GM12878 (cell line): ENCODE results near the gene TOMM5. TPM values are rescaled to one million over a fixed set of nuclear protein-coding genes. Genes with fewer than 3 reads are reported as not detected.
A peak's percentile ranks its signal among the peaks of the same experiment; 100 is the strongest.

Experiments used
- ATF2 ChIP-seq: IDR thresholded peaks from 2 replicates; pipeline ENCODE4 v1.6.1; 2012; ENCODE audit warnings: low read length, inconsistent platforms
- ATF3 ChIP-seq: IDR thresholded peaks from 2 replicates; pipeline ENCODE4 v1.6.1; 2011; ENCODE audit warnings: low read depth, mild to moderate bottlenecking, low read length, moderate library complexity, borderline replicate concordance; ENCODE audit errors: extremely low read depth
- BMI1 ChIP-seq: fragments of 450-650 bp; IDR thresholded peaks from 2 replicates; pipeline ENCODE4 v1.6.1; 2016; ENCODE audit warnings: mild to moderate bottlenecking, moderate library complexity, borderline replicate concordance
- CBFB ChIP-seq: IDR thresholded peaks from 2 replicates; pipeline ENCODE4 v1.6.1; 2016; ENCODE audit warnings: antibody characterized with exemption, low read depth
- CBX3 ChIP-seq: fragments of 200-600 bp; sonication (generic); IDR thresholded peaks from 2 replicates; pipeline ENCODE4 v1.6.1; 2016; ENCODE audit warnings: low read depth, borderline replicate concordance
- CBX5 ChIP-seq: sonication (generic); IDR thresholded peaks from 2 replicates; pipeline ENCODE4 v1.6.1; 2016; ENCODE audit warnings: low read depth, moderate library complexity, mild to moderate bottlenecking, inconsistent platforms
- CUX1 ChIP-seq: IDR thresholded peaks from 2 replicates; pipeline ENCODE4 v1.6.1; 2012; ENCODE audit warnings: improper control_type of control experiment, low read depth, low read length; ENCODE audit not compliant: insufficient replicate concordance
- E2F8 ChIP-seq: fragments of 450-650 bp; IDR thresholded peaks from 2 replicates; pipeline ENCODE4 v1.6.1; 2018; ENCODE audit warnings: mild to moderate bottlenecking, low read depth, moderate library complexity; ENCODE audit not compliant: partially characterized antibody
- ESRRA ChIP-seq: IDR thresholded peaks from 2 replicates; pipeline ENCODE4 v1.6.1; 2012; ENCODE audit warnings: mild to moderate bottlenecking, low read length, improper control_type of control experiment
- ETV6 ChIP-seq, 2 experiments: fragments of 450-650 bp in 1 of 2; IDR thresholded peaks in 1 of 2; conservative IDR thresholded peaks in 1 of 2; 2 replicates each; pipeline ENCODE4 v1.6.1; 2014; ENCODE audit warnings: antibody characterized with exemption in 1 of 2, borderline replicate concordance in 1 of 2, low read depth in 1 of 2, mild to moderate bottlenecking in 1 of 2, moderate library complexity in 1 of 2
- GATAD2B ChIP-seq: fragments of 450-650 bp; conservative IDR thresholded peaks from 2 replicates; pipeline ENCODE4 v1.6.1; 2017; ENCODE audit warnings: low read depth, mild to moderate bottlenecking, moderate library complexity
- JUNB ChIP-seq: IDR thresholded peaks from 2 replicates; pipeline ENCODE4 v1.6.1; 2016; ENCODE audit warnings: antibody characterized with exemption, mild to moderate bottlenecking
- PAX8 ChIP-seq: fragments of 450-650 bp; IDR thresholded peaks from 2 replicates; pipeline ENCODE4 v1.6.1; 2017; ENCODE audit warnings: mild to moderate bottlenecking, moderate library complexity
- PML ChIP-seq: IDR thresholded peaks from 2 replicates; pipeline ENCODE4 v1.6.1; 2012; ENCODE audit warnings: low read length, inconsistent platforms
- POLR2AphosphoS2 ChIP-seq: IDR thresholded peaks from 2 replicates; pipeline ENCODE4 v1.6.1; 2011; ENCODE audit warnings: low read depth, mild to moderate bottlenecking, low read length, improper control_type of control experiment, moderate library complexity
- RAD21 ChIP-seq: IDR thresholded peaks from 2 replicates; pipeline ENCODE4 v1.6.1; 2011; ENCODE audit warnings: mild to moderate bottlenecking, low read depth, low read length, moderate library complexity; ENCODE audit not compliant: insufficient read depth
- RELA ChIP-seq: fragments of 450-650 bp; IDR thresholded peaks from 2 replicates; pipeline ENCODE4 v1.8.0; 2014; ENCODE audit warnings: borderline replicate concordance; ENCODE audit not compliant: partially characterized antibody
- RFX5 ChIP-seq: IDR thresholded peaks from 2 replicates; pipeline ENCODE4 v1.6.1; 2011; ENCODE audit warnings: low read depth, low read length, improper control_type of control experiment
- STAT1 ChIP-seq: fragments of 450-650 bp; conservative IDR thresholded peaks from 2 replicates; pipeline ENCODE4 v1.6.1; 2014; ENCODE audit warnings: antibody characterized with exemption, mild to moderate bottlenecking
- STAT3 ChIP-seq: IDR thresholded peaks from 2 replicates; pipeline ENCODE4 v1.6.1; 2011; ENCODE audit warnings: low read depth, low read length, improper control_type of control experiment
- USF2 ChIP-seq: IDR thresholded peaks from 2 replicates; pipeline ENCODE4 v1.6.1; 2011; ENCODE audit warnings: low read depth, low read length, improper control_type of control experiment, borderline replicate concordance
- polyA plus RNA-seq, 11 experiments: library from polyadenylated mRNA; depleted of rRNA in 4 of 11; unstranded in 6 of 11; stranded (reverse) in 5 of 11; fragments of >200 nt; fragmentation: Nextera tagmentation in 4 of 11; fragmentation: Illumina TruSeq in 1 of 11; extraction: Ambion mirVana in 4 of 11; extraction: Trizol in 1 of 11; gene quantifications; 1 replicate in 1 of 11; 2 replicates in 10 of 11; pipeline versions ENCODE4 v1.2.1 to v1.2.3, GENCODE V29; 2011 to 2016; ENCODE audit warnings: inconsistent platforms in 2 of 11, missing spikeins in 2 of 11, low read depth in 1 of 11
- total RNA-seq, 4 experiments: library from RNA; depleted of rRNA in 3 of 4; stranded (reverse); fragments of >200 nt in 3 of 4; fragmentation: Illumina TruSeq in 1 of 4; extraction: Trizol in 1 of 4; gene quantifications; 2 replicates each; pipeline versions ENCODE4 v1.2.1 to v1.2.3, GENCODE V29; 2013 to 2021

TOMM5 gene
- total and polyA plus RNA-seq, 10 of the 15 experiments (the other 5 are each of a cell fraction or from before 2014, with no cell fraction given): 152 to 1,143 (median 351) TPM

GRCh38 chr9:37566716-37567115 lies 25.7 kb downstream of the TOMM5 start (continued):
- TF ChIP-seq GATAD2B (no peak), POLR2AphosphoS2 (no peak), CUX1 (no peak), CBX3 (no peak), ATF2 (peak; percentile 72; the same call in 1 of the 2 replicates), PAX8 (no peak), RFX5 (no peak), STAT1 (no peak), RAD21 (no peak), CBX5 (no peak), USF2 (no peak), BMI1 (no peak), CBFB (no peak), PML (peak; percentile 18; the same call in 1 of the 2 replicates), ETV6 (conservative IDR thresholded peaks at IDR 0.05 in 1 of 2, IDR thresholded peaks at IDR 0.05 in 1 of 2; ENCODE audit: borderline replicate concordance in 1 of 2, low read depth in 1 of 2) (no peak), JUNB (peak; percentile 45), STAT3 (no peak), RELA (no peak), ESRRA (no peak), E2F8 (no peak), ATF3 (no peak)
